ENCODE measurements around the gene ASCC1. TPM values are rescaled to one million over a fixed set of nuclear protein-coding genes. Genes with fewer than 3 reads are reported as not detected.

ASCC1 gene
- total RNA-seq, 4 donors from 2014 or later = 23.5 to 37.8 (median 29.8) TPM

DNA sequence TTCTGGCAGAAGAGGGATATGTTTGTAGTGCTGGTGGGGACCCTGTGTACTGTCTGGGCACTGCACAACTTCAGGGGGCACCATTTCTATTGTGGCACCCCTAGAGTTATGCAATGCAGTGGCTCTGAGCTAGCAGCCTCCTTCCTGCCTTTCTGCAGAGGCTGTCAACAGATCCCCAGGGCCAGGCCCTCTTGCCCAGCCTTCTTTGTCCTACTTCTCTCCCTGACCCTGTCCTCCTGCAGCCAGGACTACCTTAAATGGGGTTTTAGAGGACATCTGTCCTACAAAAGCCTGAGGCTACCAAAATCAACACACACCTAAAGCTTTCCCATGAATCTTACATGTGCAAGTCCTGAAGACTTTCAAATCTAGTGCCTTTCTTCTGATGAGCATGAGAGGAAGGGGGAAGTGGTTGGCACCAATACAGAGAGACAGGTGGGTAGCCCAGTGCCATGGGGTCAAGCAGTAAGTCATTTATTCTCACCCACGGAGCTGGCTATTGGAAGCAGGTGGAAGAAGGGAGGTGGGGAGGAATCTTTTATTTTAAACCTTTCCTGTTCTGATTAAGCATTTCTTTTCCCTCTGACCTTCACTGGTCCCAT, 130.1 kb downstream of the ASCC1 start:
- H3K27ac ChIP-seq (replicated peaks in 1 of 4) = peak overlapping the region in 1 of 4 donors; percentile 11
- peaks cover 9 to 36% (median 20%) of the 10 kb centered on the region in 4 donors for H3K27me3 ChIP-seq
- TF ChIP-seq, protein P1, sequence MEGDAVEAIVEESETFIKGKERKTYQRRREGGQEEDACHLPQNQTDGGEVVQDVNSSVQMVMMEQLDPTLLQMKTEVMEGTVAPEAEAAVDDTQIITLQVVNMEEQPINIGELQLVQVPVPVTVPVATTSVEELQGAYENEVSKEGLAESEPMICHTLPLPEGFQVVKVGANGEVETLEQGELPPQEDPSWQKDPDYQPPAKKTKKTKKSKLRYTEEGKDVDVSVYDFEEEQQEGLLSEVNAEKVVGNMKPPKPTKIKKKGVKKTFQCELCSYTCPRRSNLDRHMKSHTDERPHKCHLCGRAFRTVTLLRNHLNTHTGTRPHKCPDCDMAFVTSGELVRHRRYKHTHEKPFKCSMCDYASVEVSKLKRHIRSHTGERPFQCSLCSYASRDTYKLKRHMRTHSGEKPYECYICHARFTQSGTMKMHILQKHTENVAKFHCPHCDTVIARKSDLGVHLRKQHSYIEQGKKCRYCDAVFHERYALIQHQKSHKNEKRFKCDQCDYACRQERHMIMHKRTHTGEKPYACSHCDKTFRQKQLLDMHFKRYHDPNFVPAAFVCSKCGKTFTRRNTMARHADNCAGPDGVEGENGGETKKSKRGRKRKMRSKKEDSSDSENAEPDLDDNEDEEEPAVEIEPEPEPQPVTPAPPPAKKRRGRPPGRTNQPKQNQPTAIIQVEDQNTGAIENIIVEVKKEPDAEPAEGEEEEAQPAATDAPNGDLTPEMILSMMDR (IDR thresholded peaks at IDR 0.05) = no peak
- TF ChIP-seq POLR2A (IDR thresholded peaks at IDR 0.05; ENCODE audit: low read depth) (no peak), EP300 (IDR thresholded peaks at IDR 0.05) (no peak), POLR2AphosphoS5 (IDR thresholded peaks at IDR 0.05) (no peak)
- no peaks in the 10 kb centered on the region for H3K9me3 ChIP-seq
- no peak overlapping the region for H3K4me3 ChIP-seq
- 69% methylated on average over 1 of the region's 1 CpG for WGBS
- intact Hi-C loops (cut with DNase I) = no loop called here
- no peak for DNase-seq (ENCODE audit: extremely low spot score)
- no peaks in the 10 kb centered on the region for H3K36me3 ChIP-seq
- H3K4me1 ChIP-seq = peaks cover 19 to 26% (median 24%) of the 10 kb centered on the region in 4 donors

DNA sequence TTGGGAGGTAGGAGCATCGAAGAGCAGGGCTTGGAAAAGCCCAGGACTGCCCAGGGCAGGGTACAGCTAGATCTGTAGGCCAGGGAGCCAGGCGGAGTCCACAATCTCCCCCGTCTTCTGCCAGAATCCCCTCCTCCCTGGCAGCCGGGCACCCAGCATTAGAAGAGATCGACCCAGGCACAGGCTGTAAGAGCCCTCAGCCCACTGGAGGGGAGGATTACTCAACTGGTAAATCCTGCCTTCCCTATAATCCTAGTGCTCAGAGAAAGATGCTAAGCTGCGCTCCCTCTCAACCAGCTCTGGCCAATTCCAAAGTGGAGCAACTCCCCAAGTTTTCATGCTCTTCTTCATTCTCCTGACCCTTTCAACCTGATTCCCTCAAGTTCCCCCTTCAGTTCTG, 130.9 kb downstream of the ASCC1 start:
- H3K36me3 ChIP-seq = no peaks in the 10 kb centered on the region
- H3K27me3 ChIP-seq = peaks cover 9 to 36% (median 20%) of the 10 kb centered on the region in 4 donors
- intact Hi-C loops (cut with DNase I) = no loop called here
- no peaks in the 10 kb centered on the region for H3K9me3 ChIP-seq
- no peak overlapping the region for H3K27ac ChIP-seq (replicated peaks in 1 of 4)
- H3K4me1 ChIP-seq = peaks cover 19 to 26% (median 24%) of the 10 kb centered on the region in 4 donors
- TF ChIP-seq POLR2A (IDR thresholded peaks at IDR 0.05; ENCODE audit: low read depth) = no peak
- TF ChIP-seq POLR2AphosphoS5 (IDR thresholded peaks at IDR 0.05) = no peak
- H3K4me3 ChIP-seq = no peak overlapping the region
- 100% methylated on average over 2 of the region's 6 CpGs for WGBS
- no peak for DNase-seq (ENCODE audit: extremely low spot score)

DNA sequence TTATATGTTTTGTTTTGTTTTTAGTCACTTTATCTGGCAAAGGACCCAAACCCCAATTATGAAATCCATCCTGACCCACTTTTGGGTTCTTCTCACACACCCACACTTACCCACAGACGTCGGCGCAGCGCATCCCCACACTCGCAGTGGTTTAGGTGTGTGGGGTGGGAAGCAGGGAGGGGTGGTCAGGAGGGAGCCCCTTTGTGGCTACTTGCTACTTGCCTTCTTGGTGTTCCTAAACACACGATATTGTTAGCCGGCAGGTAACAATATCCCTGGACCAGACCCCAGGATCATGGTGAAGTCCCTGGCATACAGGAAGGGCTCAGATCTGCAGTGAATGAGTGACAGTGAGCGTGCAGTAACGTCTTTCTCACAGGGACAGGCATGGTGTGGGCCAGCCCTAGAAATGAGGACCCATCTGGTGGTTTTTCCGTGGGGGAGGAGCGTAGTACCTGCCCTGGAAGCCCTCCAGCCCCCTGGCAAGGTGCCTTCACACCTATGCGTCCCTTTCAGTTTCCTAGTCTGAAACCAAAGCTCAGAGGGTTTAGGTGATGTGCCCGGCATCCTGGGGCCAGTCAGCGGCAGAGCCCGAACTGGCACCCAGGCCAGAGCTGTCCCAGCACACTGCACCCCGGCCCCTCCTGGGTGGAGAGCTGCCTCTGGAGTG, 132.2 kb downstream of the ASCC1 start:
- peaks cover 19 to 26% (median 23%) of the 10 kb centered on the region in 4 donors for H3K4me1 ChIP-seq
- WGBS = 95% methylated on average over 14 of the region's 16 CpGs
- intact Hi-C loops (cut with DNase I) = no loop called here
- H3K27me3 ChIP-seq = peaks cover 9 to 25% (median 19%) of the 10 kb centered on the region in 4 donors
- H3K36me3 ChIP-seq = no peaks in the 10 kb centered on the region
- no peaks in the 10 kb centered on the region for H3K9me3 ChIP-seq
- DNase-seq (ENCODE audit: extremely low spot score) = no peak
- TF ChIP-seq, protein P1 (IDR thresholded peaks at IDR 0.05) = no peak
- TF ChIP-seq EP300 (IDR thresholded peaks at IDR 0.05) (no peak), POLR2A (IDR thresholded peaks at IDR 0.05; ENCODE audit: low read depth) (no peak), POLR2AphosphoS5 (IDR thresholded peaks at IDR 0.05) (no peak)
- no peak overlapping the region for H3K4me3 ChIP-seq
- no peak overlapping the region for H3K27ac ChIP-seq (replicated peaks in 1 of 4)

DNA sequence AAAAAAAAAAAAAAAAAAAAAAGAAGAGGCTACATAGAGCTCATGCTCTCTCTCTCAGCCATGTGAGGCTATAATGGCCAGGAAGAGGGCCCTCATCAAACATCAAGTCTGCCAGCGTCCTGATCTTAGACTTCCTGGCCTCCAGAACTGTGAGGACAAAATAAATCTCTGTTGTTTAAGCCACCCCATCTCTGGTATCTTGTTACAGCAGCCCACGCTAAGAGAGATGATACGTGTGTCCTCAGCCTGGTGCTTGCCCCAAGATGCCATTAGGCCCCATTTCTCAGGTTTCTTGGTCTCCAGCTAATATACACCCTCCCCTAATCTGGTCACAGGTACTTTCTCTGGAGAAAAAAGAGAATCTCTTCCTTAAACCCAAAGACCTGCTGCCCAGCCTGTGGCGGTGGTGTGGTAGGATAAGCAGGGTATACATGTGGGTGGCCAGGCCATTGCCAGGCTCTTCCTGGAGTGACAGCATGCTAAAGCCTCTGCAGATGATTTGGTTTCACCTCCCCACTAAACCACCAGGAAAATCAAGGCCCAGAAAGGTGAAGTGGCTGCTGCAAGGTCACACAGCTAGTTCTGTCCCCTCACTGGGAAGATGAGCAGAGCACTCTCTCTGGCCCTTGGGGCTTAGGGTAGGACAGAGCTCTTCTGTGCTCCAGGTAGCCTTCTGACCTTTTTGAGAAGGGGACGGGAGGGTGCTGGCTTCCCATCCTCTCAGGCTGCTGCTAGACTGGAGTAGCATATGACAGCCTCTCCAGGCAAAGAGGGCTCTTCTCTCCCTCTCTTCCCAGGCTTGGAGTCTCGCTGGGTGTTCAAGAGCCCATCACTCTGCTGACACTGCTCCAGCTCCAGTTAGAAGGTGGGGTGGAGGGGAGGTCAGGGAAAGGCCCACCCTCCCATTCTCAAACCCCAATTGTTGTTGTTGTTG, 133.0 kb downstream of the ASCC1 start:
- Histone ChIP-seq H3K27ac (replicated peaks in 1 of 4) (no peak overlapping the region), H3K4me1 (peaks cover 11 to 18% (median 15%) of the 10 kb centered on the region in 4 donors), H3K4me3 (no peak overlapping the region), H3K9me3 (no peaks in the 10 kb centered on the region), H3K36me3 (no peaks in the 10 kb centered on the region), H3K27me3 (peaks cover 8 to 17% (median 12%) of the 10 kb centered on the region in 4 donors)
- DNase-seq (ENCODE audit: extremely low spot score) = no peak
- WGBS = 91% methylated on average over 6 of the region's 6 CpGs
- TF ChIP-seq, protein P1 (IDR thresholded peaks at IDR 0.05) = no peak
- no peak for TF ChIP-seq EP300 (IDR thresholded peaks at IDR 0.05)
- TF ChIP-seq POLR2AphosphoS5 (IDR thresholded peaks at IDR 0.05) = no peak
- TF ChIP-seq POLR2A (IDR thresholded peaks at IDR 0.05; ENCODE audit: low read depth) = no peak
- intact Hi-C loops (cut with DNase I) = no loop called here

Measured in esophagus muscularis mucosa (tissue), 4 donors.